Karpas-422 (cell line): ENCODE measurements around the gene PSMB1. TPM values are rescaled to one million over a fixed set of nuclear protein-coding genes. Genes with fewer than 3 reads are reported as not detected.

Experiments
- DNase-seq: peaks from one replicate; pipeline ENCODE4 v3.0.0-alpha.2; 2015
- H2AFZ ChIP-seq: fragments of 200-600 bp; sonication (generic); 2 replicates; pipeline ENCODE4 v1.6.1; 2014; ENCODE audit warnings: antibody characterized with exemption, low read length, mixed read lengths
- H3K27ac ChIP-seq: fragments of 200-600 bp; sonication (generic); 2 replicates; pipeline ENCODE4 v1.5.1; 2014; ENCODE audit warnings: mild to moderate bottlenecking, low read length, moderate library complexity
- H3K27me3 ChIP-seq: fragments of 200-600 bp; sonication (generic); 2 replicates; pipeline ENCODE4 v1.6.1; 2014; ENCODE audit warnings: low read length, mixed read lengths
- H3K36me3 ChIP-seq: fragments of 200-600 bp; sonication (generic); 2 replicates; pipeline ENCODE4 v1.6.1; 2014; ENCODE audit warnings: low read length, mixed read lengths; ENCODE audit not compliant: insufficient read depth
- H3K4me1 ChIP-seq: fragments of 200-600 bp; sonication (generic); 2 replicates; pipeline ENCODE4 v1.6.1; 2014; ENCODE audit warnings: mild to moderate bottlenecking, low read length, mixed read lengths
- H3K4me2 ChIP-seq: fragments of 200-600 bp; sonication (generic); 2 replicates; pipeline ENCODE4 v1.6.1; 2014; ENCODE audit warnings: low read length, low read depth, mild to moderate bottlenecking; ENCODE audit not compliant: poor library complexity, severe bottlenecking
- H3K4me3 ChIP-seq: fragments of 200-600 bp; sonication (generic); 2 replicates; pipeline ENCODE4 v1.5.1; 2014; ENCODE audit warnings: mild to moderate bottlenecking, antibody characterized with exemption, low read length, mixed read lengths
- H3K79me2 ChIP-seq: fragments of 200-600 bp; sonication (generic); 2 replicates; pipeline ENCODE4 v1.6.1; 2014; ENCODE audit warnings: mild to moderate bottlenecking, low read length, mixed read lengths
- H3K9ac ChIP-seq: fragments of 200-600 bp; sonication (generic); 2 replicates; pipeline ENCODE4 v1.6.0; 2014; ENCODE audit warnings: low read length
- H3K9me2 ChIP-seq: fragments of 200-600 bp; sonication (generic), shearing (Covaris generic); replicated peaks from 2 replicates; pipeline ENCODE4 v1.6.0; 2014; ENCODE audit warnings: mild to moderate bottlenecking, low read length, moderate library complexity; ENCODE audit not compliant: insufficient read depth
- H3K9me3 ChIP-seq: fragments of 300-700, 200-600 bp; sonication (generic); 2 replicates; pipeline ENCODE4 v1.6.1; 2014; ENCODE audit warnings: low read length, mixed read lengths
- H4K20me1 ChIP-seq: fragments of 200-600 bp; sonication (generic); 2 replicates; pipeline ENCODE4 v1.6.1; 2014; ENCODE audit warnings: mild to moderate bottlenecking, antibody characterized with exemption, low read length, low read depth; ENCODE audit not compliant: insufficient read depth
- total RNA-seq: library from RNA; depleted of rRNA; stranded (reverse); fragments of >200 nt; shearing (Covaris generic); gene quantifications from 2 replicates; pipeline ENCODE4 v1.2.3, GENCODE V29; 2014; ENCODE audit warnings: low replicate concordance; rRNA removed

The PSMB1 gene
- 208 and 309 TPM in 2 replicates for total RNA-seq

GRCh38 chr6:170552765-170553533 lies at the start of gene PSMB1:
TSS of gene PSMB1 (minus strand) at chr6:170553307. CDS start at chr6:170553242, 65 bp downstream.
- H3K9me2 ChIP-seq = no peaks in the 10 kb centered on the region
- H3K4me1 ChIP-seq = peaks cover 33% of the 10 kb centered on the region
- peaks cover 90% of the 10 kb centered on the region for H3K79me2 ChIP-seq

GRCh38 chr6:170597278-170597677 lies 44.2 kb upstream of the PSMB1 start:
- H3K36me3 ChIP-seq = no peaks in the 10 kb centered on the region
- no peak overlapping the region for H3K4me3 ChIP-seq
- no peak overlapping the region for H3K4me2 ChIP-seq
- no peaks in the 10 kb centered on the region for H4K20me1 ChIP-seq
- H3K9me3 ChIP-seq = peaks cover 3% of the 10 kb centered on the region; the same call in 1 of the 2 replicates
- H2AFZ ChIP-seq = no peak overlapping the region
- H3K27ac ChIP-seq = no peak overlapping the region
- no peaks in the 10 kb centered on the region for H3K27me3 ChIP-seq
- no peaks in the 10 kb centered on the region for H3K9me2 ChIP-seq
- no peaks in the 10 kb centered on the region for H3K4me1 ChIP-seq
- H3K9ac ChIP-seq = no peak overlapping the region
- H3K79me2 ChIP-seq = no peaks in the 10 kb centered on the region
- no peak for DNase-seq

More at GRCh38 chr6:170552765-170553533, at the start of gene PSMB1:
- H3K9ac ChIP-seq = peak within 1 kb of the TSS; percentile 95
- H3K36me3 ChIP-seq = peaks cover 24% of the 10 kb centered on the region; the same call in 1 of the 2 replicates
- no peaks in the 10 kb centered on the region for H3K27me3 ChIP-seq
- peak within 1 kb of the TSS; percentile 98 for H3K4me3 ChIP-seq
- peak; percentile 95 for DNase-seq
- peak within 1 kb of the TSS; percentile 66 for H3K27ac ChIP-seq
- H3K9me3 ChIP-seq = no peaks in the 10 kb centered on the region
- H2AFZ ChIP-seq = peak within 1 kb of the TSS; percentile 99
- H3K4me2 ChIP-seq = peak within 1 kb of the TSS; percentile 100
- peaks cover 45% of the 10 kb centered on the region for H4K20me1 ChIP-seq

DNA sequence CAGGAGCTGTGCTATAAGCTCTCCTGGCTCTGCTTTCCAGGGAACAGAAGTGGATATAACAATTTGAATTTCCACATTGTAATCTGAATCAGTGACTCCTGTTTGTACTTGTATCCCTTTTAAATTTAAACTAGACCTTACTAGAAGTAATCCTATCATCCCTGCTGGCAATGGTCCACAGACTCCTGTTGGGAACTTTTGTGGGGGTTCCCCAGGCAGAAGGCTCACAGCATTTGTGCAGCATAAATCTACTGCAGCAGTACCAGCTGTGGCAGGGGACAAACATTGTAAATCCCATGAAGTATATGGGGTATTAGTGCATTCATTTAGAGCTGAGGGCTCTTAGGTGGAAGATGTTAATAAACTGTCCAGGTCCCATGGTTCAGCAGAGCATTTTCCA lies 43.3 kb upstream of the PSMB1 start:
- DNase-seq = no peak

DNA sequence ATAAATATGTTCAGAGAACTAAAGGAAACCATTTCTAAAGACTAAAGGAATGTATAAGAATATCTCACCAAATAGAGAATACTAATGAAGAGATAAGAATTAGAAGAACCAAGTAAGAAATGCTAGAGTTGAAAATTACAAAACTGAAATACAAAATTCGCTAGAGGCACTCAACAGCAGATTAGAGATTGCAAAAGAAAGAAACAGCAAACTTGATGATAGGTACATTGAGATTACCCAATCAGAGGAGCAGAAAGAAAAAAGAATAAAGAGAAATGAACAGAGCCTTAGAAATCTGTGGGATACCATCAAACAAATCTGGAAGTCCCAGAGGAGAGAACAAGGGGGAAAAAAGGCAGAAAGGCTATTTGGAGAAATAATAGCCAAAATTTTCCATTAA lies 37.6 kb upstream of the PSMB1 start:
- Histone ChIP-seq H2AFZ (no peak overlapping the region), H4K20me1 (no peaks in the 10 kb centered on the region), H3K9me2 (no peaks in the 10 kb centered on the region), H3K36me3 (no peaks in the 10 kb centered on the region), H3K79me2 (no peaks in the 10 kb centered on the region), H3K9me3 (peaks cover 21% of the 10 kb centered on the region), H3K4me2 (no peak overlapping the region), H3K9ac (no peak overlapping the region), H3K27ac (no peak overlapping the region), H3K4me3 (no peak overlapping the region), H3K4me1 (peaks cover 2% of the 10 kb centered on the region), H3K27me3 (0 out of 2 replicates have a peak, but pooled peaks cover 2% of the 10 kb centered on the region)
- DNase-seq = no peak

More for the DNA sequence above, 43.3 kb upstream of the PSMB1 start:
- H3K9ac ChIP-seq = no peak overlapping the region
- H3K9me3 ChIP-seq = peaks cover 11% of the 10 kb centered on the region
- no peaks in the 10 kb centered on the region for H3K4me1 ChIP-seq
- H3K27ac ChIP-seq = no peak overlapping the region
- H3K4me2 ChIP-seq = no peak overlapping the region
- H3K36me3 ChIP-seq = no peaks in the 10 kb centered on the region
- H3K9me2 ChIP-seq = no peaks in the 10 kb centered on the region
- H3K79me2 ChIP-seq = no peaks in the 10 kb centered on the region
- no peaks in the 10 kb centered on the region for H3K27me3 ChIP-seq
- no peak overlapping the region for H3K4me3 ChIP-seq
- no peaks in the 10 kb centered on the region for H4K20me1 ChIP-seq
- no peak overlapping the region for H2AFZ ChIP-seq

DNA sequence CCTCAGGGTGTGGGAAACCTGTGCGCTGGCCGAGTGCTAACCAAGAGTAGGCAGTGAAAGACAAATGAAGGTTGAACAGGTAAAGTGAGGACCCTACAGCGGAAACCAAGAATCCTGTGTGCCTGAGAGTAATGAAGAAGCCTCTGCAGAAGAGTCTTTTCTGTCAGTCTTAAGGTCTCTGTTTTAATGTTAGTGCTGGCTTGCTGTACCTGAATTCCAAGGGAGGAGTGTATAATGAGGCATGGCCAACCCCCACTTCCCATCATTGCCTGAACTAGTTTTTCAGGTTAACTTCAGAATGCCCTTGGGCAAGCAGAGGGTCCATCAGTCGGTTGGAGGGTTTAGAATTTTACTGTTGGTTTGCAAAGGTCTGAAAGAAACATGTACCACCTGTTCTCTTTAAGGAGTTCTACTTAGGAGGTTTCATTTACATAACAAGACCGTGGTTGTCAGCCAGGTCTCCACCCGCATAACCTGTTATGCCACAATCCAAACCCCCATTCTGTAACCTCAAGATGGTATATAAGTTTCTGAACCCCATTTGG lies 31.9 kb upstream of the PSMB1 start:
- peak overlapping the region; percentile 78; the same call in 1 of the 2 replicates for H2AFZ ChIP-seq
- peak overlapping the region; percentile 87 for H3K9ac ChIP-seq
- peak overlapping the region; percentile 88 for H3K4me2 ChIP-seq
- H3K36me3 ChIP-seq = peaks cover 27% of the 10 kb centered on the region
- no peaks in the 10 kb centered on the region for H3K27me3 ChIP-seq
- no peaks in the 10 kb centered on the region for H4K20me1 ChIP-seq
- H3K4me1 ChIP-seq = peaks cover 17% of the 10 kb centered on the region
- H3K4me3 ChIP-seq = peak overlapping the region; percentile 95
- H3K79me2 ChIP-seq = peaks cover 31% of the 10 kb centered on the region
- no peak overlapping the region for H3K27ac ChIP-seq
- no peak for DNase-seq
- H3K9me2 ChIP-seq = no peaks in the 10 kb centered on the region
- no peaks in the 10 kb centered on the region; the same call in 1 of the 2 replicates for H3K9me3 ChIP-seq

GRCh38 chr6:170584181-170584953 lies 31.3 kb upstream of the PSMB1 start, which contains the start of gene PDCD2:
TSS of gene PDCD2 (minus strand) at chr6:170584637. CDS start at chr6:170584581, 56 bp downstream.
- peak within 1 kb of the TSS; percentile 95 for H3K4me3 ChIP-seq

DNA sequence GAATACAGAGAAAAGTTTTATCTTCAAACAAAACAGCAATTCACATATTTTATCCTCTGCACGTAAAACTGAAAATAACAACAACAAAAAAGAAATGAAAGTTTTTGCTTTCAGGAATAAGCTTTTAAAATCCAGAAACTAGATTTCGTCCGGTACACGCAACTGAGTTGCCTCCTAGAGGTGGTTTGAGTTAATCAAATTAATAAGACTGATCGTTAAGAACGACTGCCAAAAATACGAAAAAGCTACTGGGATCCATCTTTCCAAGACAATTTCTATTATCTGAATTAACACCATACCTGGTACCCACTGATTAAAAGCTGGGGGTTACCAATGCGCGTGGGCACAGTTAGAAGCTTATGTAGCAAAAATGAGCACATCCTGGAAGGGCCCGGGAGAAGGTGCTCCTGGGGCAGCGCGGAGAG lies 30.7 kb upstream of the PSMB1 start:
- peaks cover 31% of the 10 kb centered on the region for H3K79me2 ChIP-seq

More at GRCh38 chr6:170584181-170584953, 31.3 kb upstream of the PSMB1 start, which contains the start of gene PDCD2:
- peaks cover 17% of the 10 kb centered on the region for H3K4me1 ChIP-seq
- peak within 1 kb of the TSS; percentile 78; the same call in 1 of the 2 replicates for H2AFZ ChIP-seq
- peaks cover 31% of the 10 kb centered on the region for H3K79me2 ChIP-seq
- H3K27ac ChIP-seq = peak within 1 kb of the TSS; percentile 77
- peak within 1 kb of the TSS; percentile 87 for H3K9ac ChIP-seq
- no peaks in the 10 kb centered on the region; the same call in 1 of the 2 replicates for H3K9me3 ChIP-seq
- peak; percentile 98 for DNase-seq
- no peaks in the 10 kb centered on the region for H3K27me3 ChIP-seq
- H3K4me2 ChIP-seq = peak within 1 kb of the TSS; percentile 88
- H3K36me3 ChIP-seq = peaks cover 31% of the 10 kb centered on the region
- H4K20me1 ChIP-seq = no peaks in the 10 kb centered on the region
- no peaks in the 10 kb centered on the region for H3K9me2 ChIP-seq

More for the DNA sequence above, 30.7 kb upstream of the PSMB1 start:
- H3K36me3 ChIP-seq = peaks cover 37% of the 10 kb centered on the region
- H3K27ac ChIP-seq = peak overlapping the region; percentile 77
- no peak for DNase-seq
- H3K9ac ChIP-seq = peak overlapping the region; percentile 87
- H3K4me2 ChIP-seq = peak overlapping the region; percentile 88
- H3K9me2 ChIP-seq = no peaks in the 10 kb centered on the region
- H3K4me3 ChIP-seq = peak overlapping the region; percentile 95
- H3K9me3 ChIP-seq = no peaks in the 10 kb centered on the region
- H4K20me1 ChIP-seq = no peaks in the 10 kb centered on the region
- H3K4me1 ChIP-seq = peaks cover 17% of the 10 kb centered on the region
- no peaks in the 10 kb centered on the region for H3K27me3 ChIP-seq
- H2AFZ ChIP-seq = no peak overlapping the region
